ENCODE data around the gene CSPG4. TPM values are rescaled to one million over a fixed set of nuclear protein-coding genes. Genes with fewer than 3 reads are reported as not detected.
"Not testable (repeated sequence)": the region's sequence is repeated elsewhere in the genome, so short reads cannot be mapped to it uniquely, and the experiment has no call there.

The CSPG4 gene
- polyA plus RNA-seq, 2 donors, result 3.0 to 4.0 TPM

DNA sequence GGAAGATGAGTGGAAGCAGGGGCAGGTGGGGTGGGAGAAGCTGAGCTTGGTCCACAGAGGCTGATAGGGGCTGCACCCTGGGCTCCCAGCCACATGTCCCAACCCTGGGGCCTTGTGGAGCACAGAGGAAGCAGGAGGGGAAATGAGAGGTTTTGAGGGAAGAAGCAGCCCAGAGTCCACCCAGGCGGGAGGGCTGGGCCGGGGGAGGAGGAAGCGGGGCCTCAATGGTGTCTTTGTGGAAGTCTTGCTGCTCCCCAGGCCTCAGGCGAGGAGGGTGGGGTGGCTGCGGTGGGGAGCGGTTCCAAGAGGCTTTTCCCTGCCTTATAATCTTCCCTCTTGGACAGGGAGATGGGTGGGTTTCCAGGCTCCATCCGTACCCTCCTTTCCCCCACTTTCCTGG is 13.1 kb downstream of the CSPG4 start:
- not testable (repeated sequence) for H3K4me3 ChIP-seq (ENCODE audit: low read depth in 1 of 2, low read length in 2 of 2); H3K9me3 ChIP-seq (ENCODE audit: control insufficient read depth in 2 of 2, insufficient read depth in 1 of 2, low read depth in 1 of 2, low read length in 1 of 2); H3K36me3 ChIP-seq (ENCODE audit: control insufficient read depth in 2 of 2, insufficient read depth in 2 of 2, low read length in 1 of 2); H3K27me3 ChIP-seq (ENCODE audit: control insufficient read depth in 1 of 2, insufficient read depth in 2 of 2, low read length in 2 of 2)
- Histone ChIP-seq H3K27ac (ENCODE audit: low read depth in 2 of 2, low read length in 1 of 2) (peak overlapping the region; percentile 14 to 72), H3K4me1 (ENCODE audit: control insufficient read depth in 2 of 2, insufficient read depth in 2 of 2, low read length in 1 of 2) (peaks cover 8 to 18% of the 10 kb centered on the region in 2 donors)
- WGBS, 2 donors, result 53 to 62% methylated on average over 6 to 7 of the region's 7 CpGs

DNA sequence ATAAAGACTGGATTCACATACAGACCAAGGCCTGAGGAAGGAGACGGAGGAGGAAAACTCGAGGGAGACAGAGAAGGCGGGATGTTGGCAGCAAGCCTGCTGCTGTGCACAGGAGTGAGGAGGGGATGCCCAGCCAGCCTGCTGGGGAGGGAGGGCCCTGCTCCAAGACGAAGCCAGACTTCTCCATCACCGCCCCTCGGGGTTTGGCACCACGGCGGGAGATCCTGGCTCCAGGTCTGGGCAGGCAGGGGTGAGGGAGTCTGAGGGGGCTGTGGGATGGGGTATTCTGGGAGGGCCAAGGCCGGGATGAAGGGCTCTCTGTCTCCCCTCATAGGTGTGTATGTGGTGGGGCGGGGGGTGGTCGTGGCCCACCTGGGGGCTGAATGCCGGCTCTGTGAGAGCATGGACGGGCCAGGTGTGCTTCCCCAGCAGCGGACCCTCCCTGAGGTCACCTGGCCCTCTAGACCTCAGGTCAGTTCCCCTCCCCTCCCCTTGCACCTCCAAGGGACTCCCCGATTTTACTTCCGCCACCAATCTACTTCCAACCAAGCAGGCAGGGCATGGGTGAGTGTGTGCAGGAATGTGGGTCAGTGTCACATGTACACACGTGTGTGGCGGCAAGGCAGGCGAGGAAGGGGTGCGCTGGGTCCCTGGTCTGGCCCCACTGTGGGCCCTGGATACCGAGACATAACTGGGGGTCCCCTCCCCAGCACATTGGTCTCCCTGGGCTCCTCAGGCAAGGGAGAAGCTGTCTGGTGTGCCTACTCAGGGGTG is 14.5 kb downstream of the CSPG4 start:
- Histone ChIP-seq H3K27ac (ENCODE audit: low read depth in 2 of 2, low read length in 1 of 2) (peak overlapping the region; percentile 69 to 72), H3K4me1 (ENCODE audit: control insufficient read depth in 2 of 2, insufficient read depth in 2 of 2, low read length in 1 of 2) (peaks cover 10 to 27% of the 10 kb centered on the region in 2 donors)
- not testable (repeated sequence) for H3K9me3 ChIP-seq (ENCODE audit: control insufficient read depth in 2 of 2, insufficient read depth in 1 of 2, low read depth in 1 of 2, low read length in 1 of 2); H3K27me3 ChIP-seq (ENCODE audit: control insufficient read depth in 1 of 2, insufficient read depth in 2 of 2, low read length in 2 of 2); H3K36me3 ChIP-seq (ENCODE audit: control insufficient read depth in 2 of 2, insufficient read depth in 2 of 2, low read length in 1 of 2); H3K4me3 ChIP-seq (ENCODE audit: low read depth in 1 of 2, low read length in 2 of 2)
- WGBS, 2 donors, result 56 to 81% methylated on average over 14 to 21 of the region's 21 CpGs

GRCh38 chr15:75697523-75697922 is 15.1 kb downstream of the CSPG4 start:
- no peaks in the 10 kb centered on the region for H3K9me3 ChIP-seq (ENCODE audit: control insufficient read depth in 2 of 2, insufficient read depth in 1 of 2, low read depth in 1 of 2, low read length in 1 of 2)
- H3K4me1 ChIP-seq (ENCODE audit: control insufficient read depth in 2 of 2, insufficient read depth in 2 of 2, low read length in 1 of 2), result peaks cover 10 to 27% of the 10 kb centered on the region in 2 donors
- no peak overlapping the region for H3K4me3 ChIP-seq (ENCODE audit: low read depth in 1 of 2, low read length in 2 of 2)
- H3K27ac ChIP-seq (ENCODE audit: low read depth in 2 of 2, low read length in 1 of 2), result peak overlapping the region; percentile 66 to 69
- H3K36me3 ChIP-seq (ENCODE audit: control insufficient read depth in 2 of 2, insufficient read depth in 2 of 2, low read length in 1 of 2), result no peaks in the 10 kb centered on the region
- no peaks in the 10 kb centered on the region for H3K27me3 ChIP-seq (ENCODE audit: control insufficient read depth in 1 of 2, insufficient read depth in 2 of 2, low read length in 2 of 2)
- 39 to 61% methylated on average over 7 of the region's 7 CpGs for WGBS, 2 donors

DNA sequence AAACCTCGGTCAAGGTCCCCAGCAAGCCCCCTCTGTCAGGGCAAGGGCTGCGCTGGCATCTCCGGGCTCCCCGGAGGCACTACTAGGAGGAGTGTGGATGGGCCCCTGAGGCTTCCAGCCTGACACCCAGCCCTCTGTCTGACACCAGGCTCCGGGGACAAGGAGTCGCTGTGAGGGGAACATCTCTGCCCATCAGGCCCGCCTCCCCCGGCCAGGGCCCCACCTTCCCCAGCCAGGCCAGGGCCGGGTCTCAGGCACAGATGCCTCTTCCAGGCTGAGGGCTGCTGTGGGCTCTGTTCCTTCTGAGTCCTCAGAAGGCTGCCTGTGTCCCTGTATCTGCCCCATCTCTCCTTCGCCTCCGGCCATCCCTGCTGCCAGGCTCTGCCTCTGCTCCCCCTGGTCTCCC is 15.8 kb downstream of the CSPG4 start:
- Histone ChIP-seq H3K36me3 (ENCODE audit: control insufficient read depth in 2 of 2, insufficient read depth in 2 of 2, low read length in 1 of 2) (no peaks in the 10 kb centered on the region), H3K4me1 (ENCODE audit: control insufficient read depth in 2 of 2, insufficient read depth in 2 of 2, low read length in 1 of 2) (peaks cover 10 to 27% of the 10 kb centered on the region in 2 donors), H3K9me3 (ENCODE audit: control insufficient read depth in 2 of 2, insufficient read depth in 1 of 2, low read depth in 1 of 2, low read length in 1 of 2) (no peaks in the 10 kb centered on the region), H3K27me3 (ENCODE audit: control insufficient read depth in 1 of 2, insufficient read depth in 2 of 2, low read length in 2 of 2) (no peaks in the 10 kb centered on the region), H3K4me3 (ENCODE audit: low read depth in 1 of 2, low read length in 2 of 2) (no peak overlapping the region), H3K27ac (ENCODE audit: low read depth in 2 of 2, low read length in 1 of 2) (peak overlapping the region; percentile 66 to 69)
- 37 to 71% methylated on average over 10 to 11 of the region's 11 CpGs for WGBS, 2 donors

GRCh38 chr15:75696311-75696720 is 16.3 kb downstream of the CSPG4 start:
- WGBS, 2 donors, result 39 to 50% methylated on average over 14 of the region's 14 CpGs
- Histone ChIP-seq H3K9me3 (ENCODE audit: control insufficient read depth in 2 of 2, insufficient read depth in 1 of 2, low read depth in 1 of 2, low read length in 1 of 2) (no peaks in the 10 kb centered on the region), H3K4me3 (ENCODE audit: low read depth in 1 of 2, low read length in 2 of 2) (no peak overlapping the region), H3K36me3 (ENCODE audit: control insufficient read depth in 2 of 2, insufficient read depth in 2 of 2, low read length in 1 of 2) (no peaks in the 10 kb centered on the region), H3K27me3 (ENCODE audit: control insufficient read depth in 1 of 2, insufficient read depth in 2 of 2, low read length in 2 of 2) (no peaks in the 10 kb centered on the region), H3K27ac (ENCODE audit: low read depth in 2 of 2, low read length in 1 of 2) (peak overlapping the region; percentile 66 to 69), H3K4me1 (ENCODE audit: control insufficient read depth in 2 of 2, insufficient read depth in 2 of 2, low read length in 1 of 2) (peaks cover 10 to 27% of the 10 kb centered on the region in 2 donors)

GRCh38 chr15:75695634-75696310 is 16.9 kb downstream of the CSPG4 start:
- no peaks in the 10 kb centered on the region for H3K27me3 ChIP-seq (ENCODE audit: control insufficient read depth in 1 of 2, insufficient read depth in 2 of 2, low read length in 2 of 2)
- 38 to 56% methylated on average over 7 of the region's 7 CpGs for WGBS, 2 donors
- H3K36me3 ChIP-seq (ENCODE audit: control insufficient read depth in 2 of 2, insufficient read depth in 2 of 2, low read length in 1 of 2), result no peaks in the 10 kb centered on the region
- peak overlapping the region; percentile 66 to 73 for H3K27ac ChIP-seq (ENCODE audit: low read depth in 2 of 2, low read length in 1 of 2)
- H3K4me3 ChIP-seq (ENCODE audit: low read depth in 1 of 2, low read length in 2 of 2), result no peak overlapping the region
- peaks cover 7 to 27% of the 10 kb centered on the region in 2 donors for H3K4me1 ChIP-seq (ENCODE audit: control insufficient read depth in 2 of 2, insufficient read depth in 2 of 2, low read length in 1 of 2)
- H3K9me3 ChIP-seq (ENCODE audit: control insufficient read depth in 2 of 2, insufficient read depth in 1 of 2, low read depth in 1 of 2, low read length in 1 of 2), result no peaks in the 10 kb centered on the region

DNA sequence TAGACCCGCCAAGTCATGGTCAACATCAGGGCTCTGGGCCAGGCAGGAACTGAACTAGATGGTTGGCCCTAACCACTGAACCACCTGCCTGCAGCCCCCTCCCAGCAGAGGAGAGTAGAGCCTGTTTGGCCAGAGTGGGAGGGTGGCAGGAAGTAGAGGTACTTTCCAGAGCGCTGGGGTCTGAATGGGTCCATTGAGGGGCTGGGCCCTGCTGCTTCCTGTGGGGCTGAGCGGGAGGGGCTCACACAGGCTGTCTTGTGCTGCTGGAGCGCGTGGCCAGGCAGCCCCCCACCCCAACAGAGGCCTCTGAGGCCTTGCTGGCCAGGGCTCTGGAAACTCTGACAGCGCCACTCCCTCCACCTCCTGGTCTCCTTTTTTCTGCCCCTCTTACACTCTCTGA is 17.4 kb downstream of the CSPG4 start:
- H3K4me3 ChIP-seq (ENCODE audit: low read depth in 1 of 2, low read length in 2 of 2), result no peak overlapping the region
- H3K27me3 ChIP-seq (ENCODE audit: control insufficient read depth in 1 of 2, insufficient read depth in 2 of 2, low read length in 2 of 2), result no peaks in the 10 kb centered on the region
- H3K4me1 ChIP-seq (ENCODE audit: control insufficient read depth in 2 of 2, insufficient read depth in 2 of 2, low read length in 1 of 2), result peaks cover 7 to 27% of the 10 kb centered on the region in 2 donors
- H3K27ac ChIP-seq (ENCODE audit: low read depth in 2 of 2, low read length in 1 of 2), result peak overlapping the region; percentile 66 to 73
- no peaks in the 10 kb centered on the region for H3K9me3 ChIP-seq (ENCODE audit: control insufficient read depth in 2 of 2, insufficient read depth in 1 of 2, low read depth in 1 of 2, low read length in 1 of 2)
- no peaks in the 10 kb centered on the region for H3K36me3 ChIP-seq (ENCODE audit: control insufficient read depth in 2 of 2, insufficient read depth in 2 of 2, low read length in 1 of 2)
- 49 to 56% methylated on average over 6 of the region's 6 CpGs for WGBS, 2 donors

DNA sequence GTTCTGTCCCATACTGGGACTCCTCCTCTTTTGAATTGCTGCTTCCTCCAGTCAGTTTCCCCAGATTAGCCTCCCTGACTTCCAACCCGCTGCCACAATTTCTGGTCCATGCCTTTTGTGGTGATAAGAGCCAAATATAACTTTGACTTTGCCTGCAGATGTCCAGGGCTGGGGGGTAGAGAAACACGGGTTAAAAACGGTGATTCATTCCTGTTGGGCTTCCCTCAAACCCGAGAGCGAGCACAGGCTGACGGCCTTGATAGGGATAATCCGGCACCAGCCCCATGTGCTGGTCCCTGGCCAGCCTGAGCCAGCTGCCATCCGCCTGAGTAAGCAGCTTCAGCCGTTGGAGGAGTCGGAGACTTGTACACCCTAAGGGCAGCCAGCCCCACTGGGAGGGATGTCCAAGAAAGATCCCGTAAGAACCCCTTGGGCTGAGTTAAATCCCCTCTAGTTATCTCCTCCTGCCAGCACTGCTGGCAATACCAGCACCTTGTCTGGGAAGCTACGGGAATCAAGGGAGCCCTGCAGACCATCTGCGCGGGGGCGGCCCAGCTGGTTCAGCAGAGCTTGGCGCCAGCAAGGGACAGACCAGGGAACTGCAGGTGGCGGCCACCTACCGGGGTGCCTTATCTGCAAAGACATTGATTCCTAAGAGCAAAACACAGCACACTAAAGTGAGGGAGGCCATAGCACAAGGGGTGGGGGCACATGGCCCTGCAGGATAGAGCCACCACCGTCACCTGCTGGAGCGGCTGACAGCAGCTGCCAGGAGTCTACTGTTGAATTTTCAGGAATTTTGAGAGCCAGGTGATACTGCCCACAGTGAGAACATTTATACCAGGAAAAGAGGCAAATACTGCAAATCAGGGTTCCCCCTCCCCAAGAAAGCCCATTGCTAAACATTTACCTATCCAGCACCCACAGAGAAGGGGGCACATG is 18.1 kb downstream of the CSPG4 start:
- Histone ChIP-seq H3K4me1 (ENCODE audit: control insufficient read depth in 2 of 2, insufficient read depth in 2 of 2, low read length in 1 of 2) (peaks cover 7 to 24% of the 10 kb centered on the region in 2 donors), H3K27me3 (ENCODE audit: control insufficient read depth in 1 of 2, insufficient read depth in 2 of 2, low read length in 2 of 2) (no peaks in the 10 kb centered on the region)
- WGBS, 2 donors, result 13 to 14% methylated on average over 20 of the region's 20 CpGs

DNA sequence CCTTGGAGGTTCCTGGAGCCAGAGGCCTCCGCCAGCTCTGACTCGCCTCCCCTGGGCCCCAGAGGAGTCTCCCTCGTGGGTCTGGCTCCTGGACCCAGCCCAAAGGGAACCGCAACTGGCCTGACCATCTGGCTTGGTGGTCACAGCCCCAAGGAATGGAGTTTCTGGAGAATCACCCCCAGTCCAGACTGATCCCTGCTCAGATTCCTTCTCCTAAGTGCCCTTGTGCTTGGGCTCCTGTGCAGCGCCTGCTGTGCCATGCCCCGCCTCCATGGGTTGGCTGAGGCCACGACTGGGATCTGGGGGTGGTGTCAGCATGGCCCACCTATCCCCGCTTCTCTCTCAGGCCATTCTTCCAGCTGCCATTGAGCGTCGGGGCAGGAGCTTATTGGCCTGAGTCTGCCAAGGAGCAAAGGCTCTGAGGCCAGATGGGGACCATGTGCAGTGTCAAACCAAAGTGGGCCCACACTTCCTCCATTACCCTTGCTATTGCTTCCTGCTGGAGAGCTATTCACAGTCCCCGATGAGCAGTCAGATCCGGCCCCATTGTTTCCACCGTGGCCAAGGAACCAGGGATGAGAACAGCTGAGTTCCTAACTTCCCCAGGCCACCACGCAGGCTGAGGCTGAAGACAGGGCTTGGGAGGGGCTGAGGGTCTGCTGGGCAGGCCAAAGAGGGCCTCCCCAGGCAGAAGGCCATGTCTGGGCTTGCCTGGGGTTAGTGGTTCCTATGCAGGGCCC is 19.0 kb downstream of the CSPG4 start:
- Histone ChIP-seq H3K9me3 (ENCODE audit: control insufficient read depth in 2 of 2, insufficient read depth in 1 of 2, low read depth in 1 of 2, low read length in 1 of 2) (no peaks in the 10 kb centered on the region), H3K27ac (ENCODE audit: low read depth in 2 of 2, low read length in 1 of 2) (peak overlapping the region; percentile 72 to 73), H3K4me3 (ENCODE audit: low read depth in 1 of 2, low read length in 2 of 2) (no peak overlapping the region), H3K36me3 (ENCODE audit: control insufficient read depth in 2 of 2, insufficient read depth in 2 of 2, low read length in 1 of 2) (no peaks in the 10 kb centered on the region), H3K27me3 (ENCODE audit: control insufficient read depth in 1 of 2, insufficient read depth in 2 of 2, low read length in 2 of 2) (no peaks in the 10 kb centered on the region), H3K4me1 (ENCODE audit: control insufficient read depth in 2 of 2, insufficient read depth in 2 of 2, low read length in 1 of 2) (peaks cover 7 to 24% of the 10 kb centered on the region in 2 donors)
- WGBS, 2 donors, result 32 to 45% methylated on average over 14 of the region's 14 CpGs

More for the DNA sequence above, 18.1 kb downstream of the CSPG4 start:
- Histone ChIP-seq H3K4me3 (ENCODE audit: low read depth in 1 of 2, low read length in 2 of 2) (no peak overlapping the region), H3K27ac (ENCODE audit: low read depth in 2 of 2, low read length in 1 of 2) (peak overlapping the region; percentile 72 to 73), H3K36me3 (ENCODE audit: control insufficient read depth in 2 of 2, insufficient read depth in 2 of 2, low read length in 1 of 2) (no peaks in the 10 kb centered on the region), H3K9me3 (ENCODE audit: control insufficient read depth in 2 of 2, insufficient read depth in 1 of 2, low read depth in 1 of 2, low read length in 1 of 2) (no peaks in the 10 kb centered on the region)

Data from esophagus (tissue), 2 donors.